ENCODE measurements around the gene ARMC6.
"Not testable (repeated sequence)": the region's sequence is repeated elsewhere in the genome, so short reads cannot be mapped to it uniquely, and the experiment has no call there.

Gene ARMC6

GRCh38 chr19:19022380-19022961 lies 10.9 kb upstream of the ARMC6 start:
- DNase-seq (ENCODE audit: low read depth, low spot score): no peak

GRCh38 chr19:19023376-19023775 lies 10.0 kb upstream of the ARMC6 start:
- DNase-seq (ENCODE audit: low read depth, low spot score): not testable (repeated sequence)

DNA sequence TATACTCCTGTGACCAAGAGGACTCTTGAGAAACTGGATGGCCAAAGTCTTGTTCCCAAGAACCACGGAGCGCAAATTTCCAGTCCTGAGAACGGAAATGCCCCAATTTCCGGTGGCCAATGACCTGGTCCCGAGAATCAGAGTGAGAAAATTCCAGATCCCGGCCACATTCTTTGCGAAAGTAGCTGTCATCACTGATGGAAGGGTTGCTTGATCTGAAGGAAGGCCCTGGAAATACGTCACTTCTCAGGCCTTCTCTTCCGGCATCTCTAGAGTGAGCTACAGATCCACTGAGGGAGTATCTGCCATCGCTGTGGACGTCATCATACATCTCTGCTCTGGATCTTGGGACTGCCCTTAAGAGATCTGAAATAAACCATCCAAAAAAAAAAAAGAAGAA lies 7.5 kb upstream of the ARMC6 start:
- DNase-seq (ENCODE audit: low read depth, low spot score): no peak

GRCh38 chr19:19026299-19026971 lies 7.0 kb upstream of the ARMC6 start:
- DNase-seq (ENCODE audit: low read depth, low spot score): peak; percentile 11

GRCh38 chr19:19027228-19027627 lies 6.2 kb upstream of the ARMC6 start:
- DNase-seq (ENCODE audit: low read depth, low spot score): no peak

GRCh38 chr19:19028526-19028925 lies 4.9 kb upstream of the ARMC6 start:
- DNase-seq (ENCODE audit: low read depth, low spot score): no peak

- no peak for DNase-seq (ENCODE audit: low read depth, low spot score)
Observed at GRCh38 chr19:19031891-19032290, 1.5 kb upstream of the ARMC6 start.

GRCh38 chr19:19032420-19033175 lies 805 bp upstream of the ARMC6 start:
- DNase-seq (ENCODE audit: low read depth, low spot score): peak; percentile 95

DNA sequence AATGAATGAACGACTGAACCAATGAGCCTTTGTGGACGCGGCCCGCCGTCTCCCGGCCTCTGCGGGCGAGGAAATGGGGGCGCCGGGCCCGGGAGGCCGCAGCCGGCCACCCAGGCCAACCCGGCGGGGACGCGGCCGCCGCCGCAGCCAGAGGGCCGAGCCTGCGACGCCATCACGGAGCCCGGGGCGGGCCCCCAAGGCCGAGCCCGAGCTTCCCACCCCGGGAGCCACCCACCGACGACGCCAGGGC lies 302 bp upstream of the ARMC6 start:
- no peak for DNase-seq (ENCODE audit: low read depth, low spot score)

DNA sequence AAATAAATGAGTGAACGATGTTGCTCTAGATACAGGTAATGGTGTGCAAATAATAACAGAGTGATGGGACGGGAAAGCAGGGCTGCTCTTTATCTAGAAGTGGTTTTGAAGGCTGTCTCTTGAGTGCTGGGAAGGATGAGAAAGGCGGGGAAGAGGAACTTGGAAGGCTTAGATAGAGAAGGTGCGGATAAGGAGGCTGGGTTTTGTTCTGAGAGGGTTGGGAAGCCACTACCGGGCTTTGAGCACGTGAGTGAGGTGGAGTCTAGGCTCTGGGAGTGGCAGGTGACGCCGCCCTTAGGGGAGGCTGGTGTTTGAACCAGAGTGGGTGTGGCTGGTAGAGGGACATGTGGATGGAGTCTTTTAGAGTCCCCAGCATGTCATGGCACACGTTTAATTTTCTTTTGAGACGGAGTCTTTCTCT lies 811 bp downstream of the ARMC6 start:
- peak; percentile 77 for DNase-seq (ENCODE audit: low read depth, low spot score)

DNA sequence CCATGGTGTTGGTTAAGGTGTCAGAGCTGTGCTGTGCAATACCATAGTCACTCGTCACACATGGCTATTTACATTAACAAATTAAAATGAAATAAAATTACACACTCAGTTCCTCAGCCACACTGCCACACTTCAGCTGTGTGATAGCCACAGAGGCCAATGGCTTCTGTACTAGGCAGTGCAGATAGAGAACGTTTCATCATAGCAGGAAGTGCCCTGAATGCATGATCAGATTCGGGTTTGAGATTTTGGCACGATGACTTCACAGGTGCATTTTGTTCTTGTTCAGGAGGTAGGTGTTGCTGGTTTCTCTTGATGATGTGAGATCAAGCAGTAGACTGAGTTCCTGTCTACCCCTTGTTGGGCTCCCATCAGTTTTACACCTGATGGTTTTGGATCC lies 6.5 kb downstream of the ARMC6 start:
- no peak for DNase-seq (ENCODE audit: low read depth, low spot score)

DNA sequence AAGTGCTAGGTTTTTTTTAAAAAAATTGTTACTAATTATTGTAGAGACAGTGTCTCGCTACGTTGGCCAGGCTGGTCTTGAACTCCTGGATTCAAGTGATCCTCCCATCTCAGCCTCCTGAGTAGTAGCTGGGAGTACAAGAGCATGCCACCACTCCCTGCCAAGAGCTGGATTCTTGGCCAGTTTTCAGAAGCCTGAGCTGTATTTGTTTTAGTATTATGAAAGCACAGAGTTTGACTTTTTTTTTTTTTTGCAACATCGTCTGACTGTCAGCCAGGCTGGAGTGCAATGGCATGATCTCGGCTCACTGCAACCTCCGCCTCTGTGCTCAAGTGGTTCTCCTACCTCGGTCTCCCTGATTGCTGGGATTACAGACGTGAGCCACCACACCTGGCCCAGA lies 7.0 kb downstream of the ARMC6 start:
- DNase-seq (ENCODE audit: low read depth, low spot score): peak; percentile 83

GRCh38 chr19:19042732-19043280 lies 9.4 kb downstream of the ARMC6 start:
- no peak for DNase-seq (ENCODE audit: low read depth, low spot score)

- no peak for DNase-seq (ENCODE audit: low read depth, low spot score)
Observed at GRCh38 chr19:19043481-19043880, 10.1 kb downstream of the ARMC6 start.

- no peak for DNase-seq (ENCODE audit: low read depth, low spot score)
Observed at GRCh38 chr19:19043881-19044280, 10.5 kb downstream of the ARMC6 start.

DNA sequence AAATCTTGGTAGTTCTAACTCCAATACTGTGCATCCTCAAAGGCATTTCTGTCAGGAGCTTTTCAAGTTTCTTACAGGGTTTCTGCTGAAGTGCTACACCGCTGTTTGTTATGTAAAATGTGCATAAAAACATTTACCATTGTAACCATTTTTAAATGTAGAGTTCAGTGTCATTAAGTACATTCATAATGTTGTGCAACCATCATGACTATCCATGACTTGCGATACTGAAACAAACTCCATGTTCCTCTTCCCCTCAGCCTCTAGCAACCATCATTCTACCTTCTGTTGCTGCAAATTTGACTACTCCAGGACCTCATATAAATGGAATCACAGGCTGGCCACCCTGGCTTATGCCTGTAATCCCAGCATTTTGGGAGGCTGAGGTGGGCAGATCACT lies 16.0 kb downstream of the ARMC6 start:
- no peak for DNase-seq (ENCODE audit: low read depth, low spot score)

DNA sequence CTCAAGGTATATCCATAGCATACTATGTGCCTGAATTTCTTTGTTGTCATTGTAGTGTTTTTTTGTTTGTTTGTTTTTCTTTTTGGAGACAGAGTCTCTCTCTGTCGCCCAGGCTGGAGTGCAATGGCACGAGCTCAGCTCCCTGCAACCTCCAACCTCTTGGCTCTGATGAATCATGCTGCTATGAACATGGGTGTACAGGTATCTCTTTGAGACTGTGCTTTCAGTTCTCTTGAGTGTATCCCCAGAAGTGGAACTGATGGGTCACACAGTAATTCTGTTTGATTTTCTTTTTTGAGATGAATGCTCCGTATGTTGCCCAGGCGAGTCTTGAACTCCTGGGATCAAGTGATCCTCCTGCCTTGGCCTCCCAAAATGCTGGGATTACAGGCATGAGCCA lies 16.7 kb downstream of the ARMC6 start:
- no peak for DNase-seq (ENCODE audit: low read depth, low spot score)

DNA sequence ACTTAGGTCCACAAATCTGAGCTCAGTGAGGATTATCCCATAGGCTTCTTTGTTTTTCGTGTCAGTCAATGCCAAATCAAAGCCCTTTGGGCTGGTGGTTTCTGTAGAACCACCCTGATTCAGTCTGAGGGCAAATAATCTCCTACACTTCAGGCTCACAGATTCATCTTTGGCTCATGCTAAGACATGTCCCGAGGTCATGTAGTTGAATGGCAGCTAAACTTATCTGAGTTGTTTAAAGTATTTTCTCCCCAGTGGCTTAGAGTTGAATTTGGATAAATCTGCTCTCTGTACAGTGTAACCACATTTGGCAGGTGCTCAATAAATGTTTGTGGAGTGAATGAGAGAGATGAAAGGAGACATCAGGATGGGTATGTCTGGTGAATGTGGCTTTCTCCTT lies 17.3 kb downstream of the ARMC6 start:
- DNase-seq (ENCODE audit: low read depth, low spot score): peak; percentile 23

- DNase-seq (ENCODE audit: low read depth, low spot score): no peak
Observed at GRCh38 chr19:19051478-19052213, 18.2 kb downstream of the ARMC6 start.

GRCh38 chr19:19052921-19053320 lies 19.5 kb downstream of the ARMC6 start:
- no peak for DNase-seq (ENCODE audit: low read depth, low spot score)

GRCh38 chr19:19053508-19054314 lies 20.3 kb downstream of the ARMC6 start:
- DNase-seq (ENCODE audit: low read depth, low spot score): peak; percentile 72

Measured in astrocyte of the hippocampus (primary cell).